Caco-2 (cell line): ENCODE data around the gene CNDP1. TPM values are rescaled to one million over a fixed set of nuclear protein-coding genes. Genes with fewer than 3 reads are reported as not detected.

Experiments used
- BruUV-seq: library from RNA; stranded (reverse); fragments of 400-500 nt; replicated peaks from 2 replicates; lab custom pipeline; 2021; lab: Mats Ljungman, UMichigan
- CTCF ChIA-PET: fragments of 300-600 bp; sonication (Branson Sonifier 250); formaldehyde crosslinking; loops from one replicate; lab custom pipeline; 2022; ENCODE audit warnings: antibody characterized with exemption; lab: Charles Lee
- POLR2A ChIA-PET: fragments of 300-600 bp; sonication (Branson Sonifier 250); formaldehyde crosslinking; loops from one replicate; lab custom pipeline; 2022; ENCODE audit warnings: antibody characterized with exemption; lab: Charles Lee
- DNase-seq, 2 experiments: peaks; one replicate each; pipeline versions ENCODE4 v3.0.0 to v3.0.0-alpha.2; 2020 to 2022
- H3K27me3 ChIP-seq: replicated peaks from 2 replicates; pipeline ENCODE4 v1.6.0; 2011; ENCODE audit warnings: low read length; ENCODE audit not compliant: control insufficient read depth, insufficient read depth
- H3K36me3 ChIP-seq: 2 replicates; pipeline ENCODE4 v1.5.1; 2011; ENCODE audit warnings: low read length; ENCODE audit not compliant: control insufficient read depth, insufficient read depth
- H3K4me1 ChIP-seq: fragments of 250-450 bp; sonication (Bioruptor Pico); 2 replicates; pipeline ENCODE4 v1.5.1; 2020; ENCODE audit warnings: mild to moderate bottlenecking
- H3K4me3 ChIP-seq: 2 replicates; pipeline ENCODE4 v1.5.1; 2011; ENCODE audit warnings: low read depth, mild to moderate bottlenecking, control low read depth, low read length
- H3K9me3 ChIP-seq: fragments of 250-450 bp; sonication (Bioruptor Pico); 2 replicates; pipeline ENCODE4 v1.5.1; 2020; ENCODE audit warnings: mild to moderate bottlenecking, moderate library complexity
- H3K27ac Mint-ChIP-seq: one replicate; pipeline ENCODE4 v1.8.0; 2022; ENCODE audit warnings: mixed read lengths; ENCODE audit not compliant: unreplicated experiment
- H3K27me3 Mint-ChIP-seq: one replicate; pipeline ENCODE4 v1.8.0; 2022; ENCODE audit warnings: mixed read lengths; ENCODE audit not compliant: insufficient read depth, unreplicated experiment
- H3K36me3 Mint-ChIP-seq: one replicate; pipeline ENCODE4 v1.8.0; 2022; ENCODE audit warnings: mild to moderate bottlenecking, mixed read lengths; ENCODE audit not compliant: insufficient read depth, unreplicated experiment
- H3K4me1 Mint-ChIP-seq: one replicate; pipeline ENCODE4 v1.8.0; 2022; ENCODE audit warnings: low read depth, mixed read lengths; ENCODE audit not compliant: unreplicated experiment
- H3K4me3 Mint-ChIP-seq: one replicate; pipeline ENCODE4 v1.8.0; 2022; ENCODE audit warnings: mild to moderate bottlenecking, moderate library complexity, mixed read lengths; ENCODE audit not compliant: unreplicated experiment
- H3K9me3 Mint-ChIP-seq: one replicate; pipeline ENCODE4 v1.8.0; 2022; ENCODE audit warnings: mixed read lengths; ENCODE audit not compliant: unreplicated experiment
- intact Hi-C: fragments of 100-400 bp; cut with micrococcal nuclease; formaldehyde crosslinking; loops from one replicate; pipeline ENCODE4 v1.10.0; 2022; ENCODE audit not compliant: unreplicated experiment
- total RNA-seq: library from RNA; stranded (reverse); gene quantifications from 2 replicates; pipeline ENCODE4 v1.2.3, GENCODE V29; 2022
- TF ChIP-seq, protein P1 (sequence below), 2 experiments: fragments of 200-600 bp in 1 of 2; IDR thresholded peaks; 1 replicate in 1 of 2; 2 replicates in 1 of 2; pipeline versions ENCODE4 v1.5.1 to v1.8.0; 2011 to 2022; ENCODE audit warnings: antibody characterized with exemption in 1 of 2, control low read depth in 1 of 2, inconsistent platforms in 1 of 2, low read depth in 1 of 2, low read length in 1 of 2, mild to moderate bottlenecking in 1 of 2, moderate library complexity in 1 of 2; ENCODE audit not compliant: insufficient read depth in 1 of 2, severe bottlenecking in 1 of 2, unreplicated experiment in 1 of 2

Gene CNDP1
- total RNA-seq, 1 experiment from 2014 or later, result 0.48 TPM

GRCh38 chr18:74626049-74626874 is 92.0 kb downstream of the CNDP1 start:
- Mint-ChIP-seq H3K27ac (no peak overlapping the region), H3K4me3 (no peak overlapping the region), H3K9me3 (no peaks in the 10 kb centered on the region), H3K36me3 (no peaks in the 10 kb centered on the region), H3K27me3 (no peaks in the 10 kb centered on the region), H3K4me1 (no peaks in the 10 kb centered on the region)
- H3K4me1 ChIP-seq, result no peaks in the 10 kb centered on the region
- POLR2A ChIA-PET, result no interaction called here
- intact Hi-C loops, result no loop called here
- DNase-seq, result no peak
- BruUV-seq, result no TSS peak
- CTCF ChIA-PET, result no interaction called here
- no peaks in the 10 kb centered on the region for H3K36me3 ChIP-seq
- TF ChIP-seq, protein P1, sequence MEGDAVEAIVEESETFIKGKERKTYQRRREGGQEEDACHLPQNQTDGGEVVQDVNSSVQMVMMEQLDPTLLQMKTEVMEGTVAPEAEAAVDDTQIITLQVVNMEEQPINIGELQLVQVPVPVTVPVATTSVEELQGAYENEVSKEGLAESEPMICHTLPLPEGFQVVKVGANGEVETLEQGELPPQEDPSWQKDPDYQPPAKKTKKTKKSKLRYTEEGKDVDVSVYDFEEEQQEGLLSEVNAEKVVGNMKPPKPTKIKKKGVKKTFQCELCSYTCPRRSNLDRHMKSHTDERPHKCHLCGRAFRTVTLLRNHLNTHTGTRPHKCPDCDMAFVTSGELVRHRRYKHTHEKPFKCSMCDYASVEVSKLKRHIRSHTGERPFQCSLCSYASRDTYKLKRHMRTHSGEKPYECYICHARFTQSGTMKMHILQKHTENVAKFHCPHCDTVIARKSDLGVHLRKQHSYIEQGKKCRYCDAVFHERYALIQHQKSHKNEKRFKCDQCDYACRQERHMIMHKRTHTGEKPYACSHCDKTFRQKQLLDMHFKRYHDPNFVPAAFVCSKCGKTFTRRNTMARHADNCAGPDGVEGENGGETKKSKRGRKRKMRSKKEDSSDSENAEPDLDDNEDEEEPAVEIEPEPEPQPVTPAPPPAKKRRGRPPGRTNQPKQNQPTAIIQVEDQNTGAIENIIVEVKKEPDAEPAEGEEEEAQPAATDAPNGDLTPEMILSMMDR (IDR thresholded peaks at IDR 0.05; ENCODE audit: insufficient read depth in 1 of 2, low read depth in 1 of 2, low read length in 1 of 2, severe bottlenecking in 1 of 2, unreplicated experiment in 1 of 2), result no peak
- no peaks in the 10 kb centered on the region for H3K27me3 ChIP-seq
- no peaks in the 10 kb centered on the region for H3K9me3 ChIP-seq
- no peak overlapping the region for H3K4me3 ChIP-seq

- Histone ChIP-seq H3K9me3 (no peaks in the 10 kb centered on the region), H3K4me1 (no peaks in the 10 kb centered on the region), H3K27me3 (no peaks in the 10 kb centered on the region), H3K4me3 (no peak overlapping the region), H3K36me3 (no peaks in the 10 kb centered on the region)
- Mint-ChIP-seq H3K4me1 (no peaks in the 10 kb centered on the region), H3K36me3 (no peaks in the 10 kb centered on the region), H3K4me3 (no peak overlapping the region), H3K27ac (no peak overlapping the region), H3K9me3 (no peaks in the 10 kb centered on the region), H3K27me3 (no peaks in the 10 kb centered on the region)
- DNase-seq, result no peak
- CTCF ChIA-PET, result no interaction called here
- intact Hi-C loops, result no loop called here
- BruUV-seq, result no TSS peak
- TF ChIP-seq, protein P1 (IDR thresholded peaks at IDR 0.05; ENCODE audit: insufficient read depth in 1 of 2, low read depth in 1 of 2, low read length in 1 of 2, severe bottlenecking in 1 of 2, unreplicated experiment in 1 of 2), result no peak
- POLR2A ChIA-PET, result no interaction called here
Observed at GRCh38 chr18:74630804-74631203, 96.5 kb downstream of the CNDP1 start.

GRCh38 chr18:74631212-74631611 is 96.9 kb downstream of the CNDP1 start:
- Histone ChIP-seq H3K4me1 (no peaks in the 10 kb centered on the region), H3K9me3 (no peaks in the 10 kb centered on the region), H3K27me3 (no peaks in the 10 kb centered on the region), H3K4me3 (no peak overlapping the region), H3K36me3 (no peaks in the 10 kb centered on the region)
- Mint-ChIP-seq H3K36me3 (no peaks in the 10 kb centered on the region), H3K4me1 (no peaks in the 10 kb centered on the region), H3K27me3 (no peaks in the 10 kb centered on the region), H3K9me3 (no peaks in the 10 kb centered on the region), H3K27ac (no peak overlapping the region), H3K4me3 (no peak overlapping the region)
- intact Hi-C loops, result no loop called here
- BruUV-seq, result no TSS peak
- DNase-seq, result no peak
- TF ChIP-seq, protein P1 (IDR thresholded peaks at IDR 0.05; ENCODE audit: insufficient read depth in 1 of 2, low read depth in 1 of 2, low read length in 1 of 2, severe bottlenecking in 1 of 2, unreplicated experiment in 1 of 2), result no peak
- POLR2A ChIA-PET, result no interaction called here
- CTCF ChIA-PET, result no interaction called here
